ENCODE results near the gene ST3GAL5. TPM values are rescaled to one million over a fixed set of nuclear protein-coding genes. Genes with fewer than 3 reads are reported as not detected.
A peak's percentile ranks its signal among the peaks of the same experiment; 100 is the strongest.

The ST3GAL5 gene
- total and polyA plus RNA-seq, 4 experiments from 2014 or later = 8.0 to 41.7 (median 25.2) TPM

DNA sequence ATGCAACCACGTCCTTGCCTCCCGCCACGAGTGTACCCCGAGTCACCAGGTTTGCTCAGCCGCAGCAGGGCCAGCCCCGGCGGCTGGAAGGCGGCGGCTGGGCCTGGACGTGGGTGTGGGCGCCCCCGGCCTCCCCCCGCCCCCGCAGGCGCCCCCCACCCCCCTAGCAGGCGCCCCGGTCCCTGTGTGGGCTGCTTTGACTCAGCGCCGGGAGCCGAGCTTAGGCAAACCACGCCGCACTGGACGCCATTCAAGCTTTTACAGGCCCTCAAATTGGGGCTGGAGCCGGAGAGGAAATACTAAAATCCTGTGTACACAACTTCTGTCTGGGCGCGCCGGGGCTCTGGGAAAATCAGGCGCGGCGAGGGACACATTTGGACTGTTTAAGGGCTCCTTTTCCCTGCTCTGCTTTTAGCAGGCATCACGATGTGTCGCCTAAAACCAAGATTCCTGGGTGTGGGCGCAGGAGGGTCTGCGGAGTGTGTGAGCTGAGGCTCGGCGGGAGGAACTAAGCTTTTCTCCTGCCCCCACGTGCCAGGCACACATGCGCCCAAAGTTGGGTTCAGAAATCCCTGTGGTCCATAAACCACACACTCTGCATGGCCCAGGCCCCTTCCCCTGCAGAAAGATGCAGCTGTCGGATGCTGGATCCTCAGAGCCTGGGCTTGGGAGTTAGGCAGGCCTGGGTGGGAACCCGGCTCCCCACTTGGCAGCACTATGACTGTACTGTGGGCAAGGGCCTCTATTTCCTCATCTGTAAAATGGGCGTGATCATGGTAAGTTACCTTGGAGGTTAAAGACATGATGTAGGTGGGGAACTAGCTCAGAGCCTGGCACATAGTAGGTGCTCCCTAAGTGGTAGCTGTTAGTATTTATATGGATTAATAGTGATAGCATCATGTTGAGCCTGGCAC is 77.4 kb downstream of the ST3GAL5 start:
- intact Hi-C loops (cut with micrococcal nuclease) = no loop called here
- no peaks in the 10 kb centered on the region for H3K9me3 ChIP-seq (ENCODE audit: control insufficient read depth in 1 of 2, low read length in 2 of 2)
- DNase-seq = no peak
- POLR2A ChIA-PET (ENCODE audit: partially characterized antibody) = no interaction called here
- Mint-ChIP-seq H3K9me3 (no peaks in the 10 kb centered on the region), H3K27ac (no peak overlapping the region), H3K4me3 (no peak overlapping the region), H3K36me3 (no peaks in the 10 kb centered on the region), H3K27me3 (peaks cover 3 to 10% of the 10 kb centered on the region in 2 donors), H3K4me1 (peaks cover 0 to 2% (median 0%) of the 10 kb centered on the region in 4 donors)
- H3K27ac ChIP-seq (ENCODE audit: low read depth, low read length) = no peak overlapping the region
- no peaks in the 10 kb centered on the region for H3K27me3 ChIP-seq (ENCODE audit: insufficient read depth, low read length)
- no peaks in the 10 kb centered on the region for H3K4me1 ChIP-seq (ENCODE audit: insufficient read depth, low read length)
- no peaks in the 10 kb centered on the region for H3K36me3 ChIP-seq (ENCODE audit: insufficient read depth, low read length)
- H3K4me3 ChIP-seq (ENCODE audit: low read length in 2 of 2) = no peak overlapping the region
- CTCF ChIA-PET (ENCODE audit: partially characterized antibody) = interaction anchor here (1.0 to 25.4 kb wide), 5 partner anchors 9 to 270 kb away, joined by 3 to 548 read pairs (median 17); partner anchors contain the start of gene ATOH8

DNA sequence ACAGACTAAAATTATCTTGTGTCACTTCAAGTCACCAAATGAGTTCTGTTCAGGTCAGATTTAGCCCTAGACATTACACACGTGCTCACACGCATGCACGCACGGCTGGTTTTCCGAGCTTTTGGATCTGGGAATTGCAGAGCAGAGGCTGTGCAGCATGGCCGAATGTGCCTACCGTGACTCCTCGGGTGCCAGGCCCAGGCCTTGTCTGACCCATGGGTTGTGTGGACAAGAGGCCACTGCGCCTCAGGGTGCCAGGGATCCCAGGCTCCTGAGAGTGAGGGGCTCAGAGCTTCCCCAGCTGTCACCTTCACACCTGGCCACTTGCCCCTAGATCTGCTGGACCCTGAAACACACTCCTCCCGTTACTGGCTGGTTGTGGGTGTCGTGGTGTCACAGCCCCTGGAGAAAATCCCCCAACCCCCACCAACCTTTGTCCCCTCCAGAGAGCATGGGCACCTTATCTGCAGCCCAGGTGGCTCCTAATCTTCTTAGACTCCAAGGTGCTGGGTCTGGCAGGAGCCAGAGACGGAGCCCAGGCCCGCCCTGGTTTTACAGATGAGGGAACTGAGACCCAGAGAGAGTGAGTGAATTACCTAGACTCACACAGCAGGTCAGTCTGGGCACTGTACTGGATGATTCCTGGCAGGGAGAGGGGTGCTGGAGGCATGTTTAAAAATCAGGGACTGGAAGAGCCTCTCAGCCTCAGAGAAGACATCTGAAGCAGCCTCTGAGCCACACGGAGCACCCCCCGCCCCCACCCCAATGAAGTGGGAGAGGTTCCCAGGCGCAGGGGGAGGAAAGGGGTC is 78.2 kb downstream of the ST3GAL5 start:
- DNase-seq = no peak
- intact Hi-C loops (cut with micrococcal nuclease) = no loop called here
- H3K9me3 Mint-ChIP-seq = no peaks in the 10 kb centered on the region
- Histone ChIP-seq H3K9me3 (ENCODE audit: control insufficient read depth in 1 of 2, low read length in 2 of 2) (no peaks in the 10 kb centered on the region), H3K4me3 (ENCODE audit: low read length in 2 of 2) (no peak overlapping the region), H3K27ac (ENCODE audit: low read depth, low read length) (no peak overlapping the region), H3K36me3 (ENCODE audit: insufficient read depth, low read length) (no peaks in the 10 kb centered on the region), H3K27me3 (ENCODE audit: insufficient read depth, low read length) (no peaks in the 10 kb centered on the region), H3K4me1 (ENCODE audit: insufficient read depth, low read length) (no peaks in the 10 kb centered on the region)
- CTCF ChIA-PET (ENCODE audit: partially characterized antibody) = interaction anchor here (2.4 kb wide), 1 partner anchor 81 kb away, joined by 17 read pairs; no protein-coding TSS in a partner anchor
- H3K27me3 Mint-ChIP-seq = peaks cover 3 to 10% of the 10 kb centered on the region in 2 donors
- no peak overlapping the region for H3K27ac Mint-ChIP-seq
- H3K4me1 Mint-ChIP-seq = peaks cover 0 to 2% (median 0%) of the 10 kb centered on the region in 4 donors
- POLR2A ChIA-PET (ENCODE audit: partially characterized antibody) = no interaction called here
- no peaks in the 10 kb centered on the region for H3K36me3 Mint-ChIP-seq
- H3K4me3 Mint-ChIP-seq = no peak overlapping the region

DNA sequence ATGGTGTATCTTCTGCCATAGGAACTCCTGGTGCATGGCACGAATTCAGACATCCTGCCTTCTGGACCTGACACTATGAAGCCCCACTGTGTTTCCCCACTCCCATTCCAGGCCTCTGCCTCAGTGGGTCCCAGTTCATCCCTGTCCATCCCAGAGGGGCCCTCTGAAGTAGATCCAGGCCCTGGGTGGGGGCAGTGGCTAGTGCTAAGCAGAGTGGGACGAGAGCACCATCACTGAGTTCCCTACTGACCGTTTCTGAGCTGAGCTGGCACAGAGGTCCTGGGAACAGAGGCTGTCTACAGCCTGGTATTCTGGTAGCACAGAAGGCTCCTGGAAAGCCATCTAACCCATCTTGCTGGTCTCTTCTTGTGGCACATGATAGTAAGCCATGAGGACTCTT is 81.0 kb downstream of the ST3GAL5 start:
- ChIA-PET CTCF (ENCODE audit: partially characterized antibody) (interaction anchor here (1.2 kb wide), 1 partner anchor 58 kb away, joined by 3 read pairs; no protein-coding TSS in a partner anchor), POLR2A (ENCODE audit: partially characterized antibody) (no interaction called here)
- Mint-ChIP-seq H3K27me3 (peaks cover 1 to 3% of the 10 kb centered on the region in 2 donors), H3K27ac (peak overlapping the region in 1 of 7 donors; percentile 30), H3K36me3 (no peaks in the 10 kb centered on the region), H3K9me3 (no peaks in the 10 kb centered on the region), H3K4me3 (no peak overlapping the region), H3K4me1 (peaks cover 5 to 13% (median 8%) of the 10 kb centered on the region in 4 donors)
- H3K4me1 ChIP-seq (ENCODE audit: insufficient read depth, low read length) = peaks cover 8% of the 10 kb centered on the region
- H3K27me3 ChIP-seq (ENCODE audit: insufficient read depth, low read length) = no peaks in the 10 kb centered on the region
- intact Hi-C loops (cut with micrococcal nuclease) = no loop called here
- H3K36me3 ChIP-seq (ENCODE audit: insufficient read depth, low read length) = no peaks in the 10 kb centered on the region
- H3K4me3 ChIP-seq (ENCODE audit: low read length in 2 of 2) = no peak overlapping the region
- no peaks in the 10 kb centered on the region for H3K9me3 ChIP-seq (ENCODE audit: control insufficient read depth in 1 of 2, low read length in 2 of 2)
- DNase-seq = no peak
- H3K27ac ChIP-seq (ENCODE audit: low read depth, low read length) = no peak overlapping the region

DNA sequence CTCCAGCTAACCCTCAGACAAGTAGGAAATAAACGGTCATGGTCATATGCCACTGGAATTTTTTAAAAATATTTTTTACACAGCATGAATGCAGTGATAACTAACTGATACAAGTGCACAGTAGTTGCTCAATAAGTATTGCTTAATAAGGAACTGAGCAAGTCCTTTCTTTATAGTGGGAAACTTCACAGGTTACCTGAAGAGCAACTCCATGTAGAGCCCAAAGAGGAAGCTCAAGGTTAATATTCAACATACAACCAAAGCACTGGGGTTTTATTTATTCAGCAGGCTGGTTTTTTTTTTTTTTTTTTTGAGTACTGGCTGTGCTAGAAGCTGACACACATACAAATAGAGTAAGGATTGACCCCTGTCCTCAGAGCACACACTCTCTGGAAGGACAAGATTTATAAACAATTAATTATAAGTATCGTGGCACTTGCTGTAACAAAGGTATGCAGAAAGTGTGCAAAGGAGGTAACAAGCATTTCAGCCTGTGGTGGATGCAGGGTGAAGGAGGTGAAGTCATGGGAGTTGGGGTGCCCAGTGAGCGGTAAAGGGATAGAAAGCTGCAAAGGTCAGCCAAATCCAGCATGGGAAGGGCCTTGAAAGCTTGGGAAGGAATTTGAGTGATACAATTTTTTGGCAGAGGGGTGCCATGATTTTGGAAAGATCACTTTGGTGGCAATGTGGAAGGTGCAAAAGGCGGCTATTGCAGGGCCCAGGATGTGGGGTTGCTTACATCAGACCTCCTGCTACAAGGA is 82.3 kb downstream of the ST3GAL5 start:
- Histone ChIP-seq H3K4me1 (ENCODE audit: insufficient read depth, low read length) (peaks cover 8% of the 10 kb centered on the region), H3K27me3 (ENCODE audit: insufficient read depth, low read length) (no peaks in the 10 kb centered on the region), H3K27ac (ENCODE audit: low read depth, low read length) (no peak overlapping the region), H3K9me3 (ENCODE audit: control insufficient read depth in 1 of 2, low read length in 2 of 2) (no peaks in the 10 kb centered on the region), H3K4me3 (ENCODE audit: low read length in 2 of 2) (no peak overlapping the region), H3K36me3 (ENCODE audit: insufficient read depth, low read length) (no peaks in the 10 kb centered on the region)
- Mint-ChIP-seq H3K4me1 (peaks cover 5 to 13% (median 8%) of the 10 kb centered on the region in 4 donors), H3K9me3 (peaks cover 0 to 4% (median 2%) of the 10 kb centered on the region in 8 donors), H3K36me3 (no peaks in the 10 kb centered on the region), H3K27me3 (peaks cover 3 to 6% of the 10 kb centered on the region in 2 donors), H3K4me3 (no peak overlapping the region), H3K27ac (peak overlapping the region in 1 of 7 donors; percentile 5)
- CTCF ChIA-PET (ENCODE audit: partially characterized antibody) = interaction anchor here (0.7 kb wide), 1 partner anchor 9 kb away, joined by 3 read pairs; no protein-coding TSS in a partner anchor
- DNase-seq = no peak
- POLR2A ChIA-PET (ENCODE audit: partially characterized antibody) = no interaction called here
- intact Hi-C loops (cut with micrococcal nuclease) = no loop called here

DNA sequence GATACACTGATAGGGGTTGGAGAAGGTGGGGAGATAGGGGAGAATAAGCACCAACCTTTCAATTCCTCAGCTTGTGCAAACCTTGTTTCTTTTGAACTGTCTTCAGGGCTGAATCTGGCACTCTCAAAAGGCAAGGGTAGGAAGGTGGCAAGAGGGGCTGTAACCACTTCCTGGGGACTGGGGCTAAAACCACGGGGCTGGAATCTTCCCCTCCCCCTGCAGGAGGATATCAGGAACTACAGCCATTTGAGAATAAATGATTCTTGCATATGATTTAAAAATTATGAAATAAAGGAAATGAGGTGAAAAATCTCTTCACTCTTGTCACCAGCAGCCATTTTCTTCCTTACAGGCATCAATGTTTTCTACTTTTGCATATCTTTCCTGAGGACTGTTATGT is 84.2 kb downstream of the ST3GAL5 start:
- intact Hi-C loops (cut with micrococcal nuclease) = loop anchor here (2.0 kb wide), 1 partner anchor 54 kb away; no protein-coding TSS in a partner anchor
- H3K4me1 ChIP-seq (ENCODE audit: insufficient read depth, low read length) = peaks cover 8% of the 10 kb centered on the region
- DNase-seq = peak in 4 of 5 donors; percentile 16 to 21 (median 18)
- ChIA-PET CTCF (ENCODE audit: partially characterized antibody) (interaction anchor here (1.3 kb wide), 1 partner anchor 12 kb away, joined by 3 read pairs; no protein-coding TSS in a partner anchor), POLR2A (ENCODE audit: partially characterized antibody) (no interaction called here)
- no peaks in the 10 kb centered on the region for H3K9me3 ChIP-seq (ENCODE audit: control insufficient read depth in 1 of 2, low read length in 2 of 2)
- H3K36me3 ChIP-seq (ENCODE audit: insufficient read depth, low read length) = no peaks in the 10 kb centered on the region
- no peak overlapping the region for H3K4me3 ChIP-seq (ENCODE audit: low read length in 2 of 2)
- H3K9me3 Mint-ChIP-seq = peaks cover 0 to 18% (median 5%) of the 10 kb centered on the region in 8 donors
- no peak overlapping the region for H3K27ac ChIP-seq (ENCODE audit: low read depth, low read length)
- no peaks in the 10 kb centered on the region for H3K27me3 ChIP-seq (ENCODE audit: insufficient read depth, low read length)
- no peak overlapping the region for H3K27ac Mint-ChIP-seq
- H3K4me1 Mint-ChIP-seq = peaks cover 5 to 13% (median 8%) of the 10 kb centered on the region in 4 donors
- peak overlapping the region in 2 of 8 donors; percentile 7 to 48 for H3K4me3 Mint-ChIP-seq
- H3K36me3 Mint-ChIP-seq = no peaks in the 10 kb centered on the region
- peaks cover 4 to 8% of the 10 kb centered on the region in 2 donors for H3K27me3 Mint-ChIP-seq

DNA sequence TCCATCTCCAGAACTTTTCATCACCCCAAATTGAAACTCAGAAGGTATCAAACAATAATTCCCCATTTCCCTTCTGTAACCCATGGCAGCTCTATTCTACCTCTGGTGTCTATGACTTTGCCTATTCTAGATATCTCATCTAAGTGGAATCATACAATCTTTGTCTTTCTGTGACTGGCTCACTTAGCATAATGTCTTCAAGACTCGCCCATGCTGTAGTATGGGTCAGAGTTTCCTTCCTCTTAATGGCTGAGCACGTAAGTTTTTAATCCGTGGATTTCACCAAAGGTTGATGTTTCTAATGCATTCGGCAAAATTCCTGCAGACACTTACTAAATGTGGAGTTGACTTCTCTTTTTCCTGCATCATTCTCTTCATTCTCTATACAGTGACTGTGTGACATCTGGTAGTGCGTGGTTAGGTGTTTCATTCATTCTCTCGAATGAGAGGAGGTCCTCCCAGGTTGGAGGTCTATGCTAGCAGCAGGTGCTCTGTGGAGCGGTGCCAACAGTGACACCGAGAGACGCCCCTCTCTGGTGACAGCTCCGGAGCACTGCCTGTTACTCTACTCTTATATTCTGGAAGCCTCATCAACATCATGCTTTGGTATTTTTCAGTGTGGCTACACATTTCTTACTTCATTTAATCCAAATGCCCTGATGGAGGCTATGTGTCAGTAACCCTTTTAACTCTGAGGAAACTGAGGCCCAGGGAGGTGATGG is 84.9 kb downstream of the ST3GAL5 start:
- H3K27me3 Mint-ChIP-seq = peaks cover 7 to 8% of the 10 kb centered on the region in 2 donors
- Histone ChIP-seq H3K36me3 (ENCODE audit: insufficient read depth, low read length) (no peaks in the 10 kb centered on the region), H3K27ac (ENCODE audit: low read depth, low read length) (no peak overlapping the region), H3K4me1 (ENCODE audit: insufficient read depth, low read length) (peaks cover 8% of the 10 kb centered on the region), H3K27me3 (ENCODE audit: insufficient read depth, low read length) (peaks cover 5% of the 10 kb centered on the region), H3K4me3 (ENCODE audit: low read length in 2 of 2) (no peak overlapping the region), H3K9me3 (ENCODE audit: control insufficient read depth in 1 of 2, low read length in 2 of 2) (no peaks in the 10 kb centered on the region)
- POLR2A ChIA-PET (ENCODE audit: partially characterized antibody) = no interaction called here
- intact Hi-C loops (cut with micrococcal nuclease) = loop anchor here (2.0 kb wide), 1 partner anchor 53 kb away; no protein-coding TSS in a partner anchor
- peaks cover 0 to 18% (median 5%) of the 10 kb centered on the region in 8 donors for H3K9me3 Mint-ChIP-seq
- CTCF ChIA-PET (ENCODE audit: partially characterized antibody) = no interaction called here
- no peak for DNase-seq
- H3K27ac Mint-ChIP-seq = peak overlapping the region in 1 of 7 donors; percentile 54
- peaks cover 5 to 13% (median 8%) of the 10 kb centered on the region in 4 donors for H3K4me1 Mint-ChIP-seq
- H3K36me3 Mint-ChIP-seq = no peaks in the 10 kb centered on the region
- peak overlapping the region in 1 of 8 donors; percentile 48 for H3K4me3 Mint-ChIP-seq

All from CD4-positive, alpha-beta memory T cell (primary cell).